ENCODE measurements around the gene RFXANK.

The RFXANK gene

GRCh38 chr19:19232261-19232721 lies 40.2 kb downstream of the RFXANK start:
- Histone ChIP-seq H3K9ac (ENCODE audit: low read length) (no peak overlapping the region), H3K27me3 (ENCODE audit: insufficient read depth, low read length) (peaks cover 4% of the 10 kb centered on the region; the same call in 1 of the 2 replicates), H3K27ac (ENCODE audit: low read depth, low read length, poor library complexity, severe bottlenecking) (no peak overlapping the region)

GRCh38 chr19:19234220-19234816 lies 42.3 kb downstream of the RFXANK start:
- H3K9me3 ChIP-seq (ENCODE audit: low read length) = peaks cover 14% of the 10 kb centered on the region

More at GRCh38 chr19:19232261-19232721, 40.2 kb downstream of the RFXANK start:
- Histone ChIP-seq H3K4me3 (ENCODE audit: low read depth, low read length, poor library complexity, severe bottlenecking) (no peak overlapping the region), H3F3A (ENCODE audit: insufficient read depth, low read length) (no peaks in the 10 kb centered on the region), H3K9me2 (ENCODE audit: low read depth, low read length) (no peaks in the 10 kb centered on the region), H3K36me3 (ENCODE audit: insufficient read depth, low read length) (no peaks in the 10 kb centered on the region; the same call in 1 of the 2 replicates), H3K9me3 (ENCODE audit: low read length) (peaks cover 14% of the 10 kb centered on the region), H3K4me2 (ENCODE audit: low read length) (no peak overlapping the region), H3K4me1 (ENCODE audit: insufficient read depth, low read length, severe bottlenecking) (no peaks in the 10 kb centered on the region), H3K79me2 (ENCODE audit: insufficient read depth, low read length) (no peaks in the 10 kb centered on the region), H4K20me1 (ENCODE audit: insufficient read depth, low read length) (no peaks in the 10 kb centered on the region), H2AFZ (ENCODE audit: low read length) (no peak overlapping the region)
- TF ChIP-seq CTCF (IDR thresholded peaks at IDR 0.05; ENCODE audit: low read length) = no peak
- TF ChIP-seq EZH2 (IDR thresholded peaks at IDR 0.05; ENCODE audit: borderline replicate concordance, low read length) = no peak

GRCh38 chr19:19236173-19236572 lies 44.1 kb downstream of the RFXANK start:
- TF ChIP-seq CTCF (IDR thresholded peaks at IDR 0.05; ENCODE audit: low read length) = no peak
- no peak for TF ChIP-seq EZH2 (IDR thresholded peaks at IDR 0.05; ENCODE audit: borderline replicate concordance, low read length)
- H3K4me3 ChIP-seq (ENCODE audit: low read depth, low read length, poor library complexity, severe bottlenecking) = no peak overlapping the region
- H3K27me3 ChIP-seq (ENCODE audit: insufficient read depth, low read length) = peaks cover 4% of the 10 kb centered on the region; the same call in 1 of the 2 replicates

More at GRCh38 chr19:19234220-19234816, 42.3 kb downstream of the RFXANK start:
- Histone ChIP-seq H3K9me2 (ENCODE audit: low read depth, low read length) (no peaks in the 10 kb centered on the region), H4K20me1 (ENCODE audit: insufficient read depth, low read length) (no peaks in the 10 kb centered on the region), H3K9ac (ENCODE audit: low read length) (no peak overlapping the region), H3K4me3 (ENCODE audit: low read depth, low read length, poor library complexity, severe bottlenecking) (no peak overlapping the region), H3K4me1 (ENCODE audit: insufficient read depth, low read length, severe bottlenecking) (no peaks in the 10 kb centered on the region), H3K27me3 (ENCODE audit: insufficient read depth, low read length) (peaks cover 4% of the 10 kb centered on the region; the same call in 1 of the 2 replicates), H3F3A (ENCODE audit: insufficient read depth, low read length) (no peaks in the 10 kb centered on the region), H3K4me2 (ENCODE audit: low read length) (no peak overlapping the region), H3K79me2 (ENCODE audit: insufficient read depth, low read length) (no peaks in the 10 kb centered on the region), H3K36me3 (ENCODE audit: insufficient read depth, low read length) (no peaks in the 10 kb centered on the region; the same call in 1 of the 2 replicates), H3K27ac (ENCODE audit: low read depth, low read length, poor library complexity, severe bottlenecking) (no peak overlapping the region), H2AFZ (ENCODE audit: low read length) (no peak overlapping the region)
- TF ChIP-seq CTCF (IDR thresholded peaks at IDR 0.05; ENCODE audit: low read length) = no peak
- no peak for TF ChIP-seq EZH2 (IDR thresholded peaks at IDR 0.05; ENCODE audit: borderline replicate concordance, low read length)

More at GRCh38 chr19:19236173-19236572, 44.1 kb downstream of the RFXANK start:
- H3K9me3 ChIP-seq (ENCODE audit: low read length) = peaks cover 14% of the 10 kb centered on the region
- no peaks in the 10 kb centered on the region; the same call in 1 of the 2 replicates for H3K36me3 ChIP-seq (ENCODE audit: insufficient read depth, low read length)
- H3K27ac ChIP-seq (ENCODE audit: low read depth, low read length, poor library complexity, severe bottlenecking) = no peak overlapping the region
- H3F3A ChIP-seq (ENCODE audit: insufficient read depth, low read length) = no peaks in the 10 kb centered on the region
- H3K79me2 ChIP-seq (ENCODE audit: insufficient read depth, low read length) = no peaks in the 10 kb centered on the region
- no peak overlapping the region for H2AFZ ChIP-seq (ENCODE audit: low read length)
- no peak overlapping the region for H3K4me2 ChIP-seq (ENCODE audit: low read length)
- H3K9ac ChIP-seq (ENCODE audit: low read length) = no peak overlapping the region
- no peaks in the 10 kb centered on the region for H3K4me1 ChIP-seq (ENCODE audit: insufficient read depth, low read length, severe bottlenecking)
- H4K20me1 ChIP-seq (ENCODE audit: insufficient read depth, low read length) = no peaks in the 10 kb centered on the region
- H3K9me2 ChIP-seq (ENCODE audit: low read depth, low read length) = no peaks in the 10 kb centered on the region
